Adrenal gland (tissue), 5 donors: ENCODE data around the gene CTTN.

Experiments
- POLR2A ChIP-seq, 2 donors: fragments of 450-650 bp; IDR thresholded peaks; one replicate each; pipeline ENCODE4 v1.6.1; 2017; ENCODE audit warnings: antibody characterized with exemption in 2 of 2, mild to moderate bottlenecking in 2 of 2, moderate library complexity in 1 of 2
- TF ChIP-seq, protein P1 (sequence below), 6 experiments: fragments of 450-650 bp in 4 of 6; fragments of 200-600 bp in 2 of 6; sonication (generic) in 1 of 6; IDR thresholded peaks; 1 replicate in 5 of 6; 2 replicates in 1 of 6; pipeline versions ENCODE4 v1.5.1 to v1.8.0; 2016 to 2021; ENCODE audit warnings: antibody characterized with exemption in 6 of 6, mild to moderate bottlenecking in 2 of 6, moderate library complexity in 1 of 6
- donor health status: DM: no; HTN: no; CAD: no.

DNA sequence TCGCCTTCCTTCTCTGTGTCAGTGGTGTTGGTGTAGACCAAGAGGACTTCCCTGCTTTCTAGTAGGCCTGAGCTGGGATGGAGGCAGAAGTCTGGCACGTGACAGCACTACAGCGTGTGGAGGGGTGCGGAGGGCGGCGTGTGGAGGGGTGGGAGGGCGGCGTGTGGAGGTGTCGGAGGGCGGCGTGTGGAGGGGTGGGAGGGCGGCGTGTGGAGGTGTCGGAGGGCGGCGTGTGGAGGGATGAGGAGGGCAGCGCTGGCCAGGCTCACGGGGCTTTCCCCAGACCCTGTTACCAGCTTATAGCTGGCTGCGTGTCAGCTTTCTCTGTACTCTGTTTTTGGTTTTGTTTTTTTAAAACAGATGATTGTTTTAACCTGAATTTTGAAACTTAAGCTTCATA is 45.7 kb upstream of the CTTN start:
- no peak for TF ChIP-seq POLR2A (IDR thresholded peaks at IDR 0.05)
- TF ChIP-seq, protein P1, sequence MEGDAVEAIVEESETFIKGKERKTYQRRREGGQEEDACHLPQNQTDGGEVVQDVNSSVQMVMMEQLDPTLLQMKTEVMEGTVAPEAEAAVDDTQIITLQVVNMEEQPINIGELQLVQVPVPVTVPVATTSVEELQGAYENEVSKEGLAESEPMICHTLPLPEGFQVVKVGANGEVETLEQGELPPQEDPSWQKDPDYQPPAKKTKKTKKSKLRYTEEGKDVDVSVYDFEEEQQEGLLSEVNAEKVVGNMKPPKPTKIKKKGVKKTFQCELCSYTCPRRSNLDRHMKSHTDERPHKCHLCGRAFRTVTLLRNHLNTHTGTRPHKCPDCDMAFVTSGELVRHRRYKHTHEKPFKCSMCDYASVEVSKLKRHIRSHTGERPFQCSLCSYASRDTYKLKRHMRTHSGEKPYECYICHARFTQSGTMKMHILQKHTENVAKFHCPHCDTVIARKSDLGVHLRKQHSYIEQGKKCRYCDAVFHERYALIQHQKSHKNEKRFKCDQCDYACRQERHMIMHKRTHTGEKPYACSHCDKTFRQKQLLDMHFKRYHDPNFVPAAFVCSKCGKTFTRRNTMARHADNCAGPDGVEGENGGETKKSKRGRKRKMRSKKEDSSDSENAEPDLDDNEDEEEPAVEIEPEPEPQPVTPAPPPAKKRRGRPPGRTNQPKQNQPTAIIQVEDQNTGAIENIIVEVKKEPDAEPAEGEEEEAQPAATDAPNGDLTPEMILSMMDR (IDR thresholded peaks at IDR 0.05): no peak
